H9 (cell line): ENCODE data around the gene CDKAL1. TPM values are rescaled to one million over a fixed set of nuclear protein-coding genes. Genes with fewer than 3 reads are reported as not detected.

Source experiments
- DNase-seq: peaks from one replicate; pipeline ENCODE4 v3.0.0-alpha.2; 2017
- H2AFZ ChIP-seq: one replicate; pipeline ENCODE4 v1.6.1; 2013; ENCODE audit warnings: mild to moderate bottlenecking, low read length, control low read depth, moderate library complexity
- H2AK5ac ChIP-seq: 2 replicates; pipeline ENCODE4 v1.6.1; 2013; ENCODE audit warnings: low read length, control low read depth, mixed read lengths; ENCODE audit not compliant: insufficient read length
- H2BK120ac ChIP-seq: one replicate; pipeline ENCODE4 v1.6.1; 2013; ENCODE audit warnings: low read depth, mild to moderate bottlenecking, low read length, control low read depth, inconsistent platforms; ENCODE audit not compliant: poor library complexity, severe bottlenecking
- H2BK12ac ChIP-seq: 2 replicates; pipeline ENCODE4 v1.6.1; 2013; ENCODE audit warnings: low read length, control low read depth, mixed read lengths, low read depth; ENCODE audit not compliant: insufficient read length
- H2BK15ac ChIP-seq: 2 replicates; pipeline ENCODE4 v1.6.1; 2013; ENCODE audit warnings: low read depth, low read length, control low read depth
- H2BK20ac ChIP-seq: one replicate; pipeline ENCODE4 v1.6.1; 2013; ENCODE audit warnings: low read depth, mild to moderate bottlenecking, low read length, control low read depth, inconsistent platforms; ENCODE audit not compliant: poor library complexity, severe bottlenecking
- H2BK5ac ChIP-seq: 2 replicates; pipeline ENCODE4 v1.6.1; 2013; ENCODE audit warnings: low read length, control low read depth, mixed read lengths; ENCODE audit not compliant: insufficient read length
- H3K14ac ChIP-seq: 2 replicates; pipeline ENCODE4 v1.6.1; 2013; ENCODE audit warnings: low read length, control low read depth; ENCODE audit not compliant: insufficient read depth
- H3K18ac ChIP-seq: 2 replicates; pipeline ENCODE4 v1.6.1; 2013; ENCODE audit warnings: low read depth, mild to moderate bottlenecking, mixed read lengths, low read length, control low read depth; ENCODE audit not compliant: insufficient read length
- H3K23ac ChIP-seq: 2 replicates; pipeline ENCODE4 v1.6.1; 2013; ENCODE audit warnings: low read length, control low read depth, mixed read lengths, low read depth; ENCODE audit not compliant: insufficient read length
- H3K23me2 ChIP-seq: 2 replicates; pipeline ENCODE4 v1.6.1; 2013; ENCODE audit warnings: low read depth, mild to moderate bottlenecking, mixed read lengths, low read length, control low read depth; ENCODE audit not compliant: insufficient read length, poor library complexity, severe bottlenecking
- H3K27ac ChIP-seq: 2 replicates; pipeline ENCODE4 v1.5.1; 2013; ENCODE audit warnings: low read length, control low read depth, mixed read lengths, low read depth; ENCODE audit not compliant: insufficient read length
- H3K27me3 ChIP-seq: 2 replicates; pipeline ENCODE4 v1.6.1; 2013; ENCODE audit warnings: low read length, control low read depth, inconsistent platforms; ENCODE audit not compliant: insufficient read depth
- H3K4ac ChIP-seq: 2 replicates; pipeline ENCODE4 v1.6.1; 2013; ENCODE audit warnings: low read depth, mild to moderate bottlenecking, control low read depth, inconsistent platforms, low read length, moderate library complexity
- H3K4me1 ChIP-seq: 2 replicates; pipeline ENCODE4 v1.6.1; 2013; ENCODE audit warnings: low read length, control low read depth, inconsistent platforms; ENCODE audit not compliant: insufficient read depth
- H3K4me2 ChIP-seq: 2 replicates; pipeline ENCODE4 v1.6.1; 2013; ENCODE audit warnings: low read length, control low read depth, mixed read lengths; ENCODE audit not compliant: insufficient read length, insufficient read depth
- H3K56ac ChIP-seq: 2 replicates; pipeline ENCODE4 v1.6.1; 2013; ENCODE audit warnings: low read depth, mild to moderate bottlenecking, mixed read lengths, low read length, control low read depth; ENCODE audit not compliant: insufficient read length
- H3K79me1 ChIP-seq: 2 replicates; pipeline ENCODE4 v1.6.1; 2013; ENCODE audit warnings: low read depth, mild to moderate bottlenecking, moderate library complexity, low read length, control low read depth, inconsistent platforms; ENCODE audit not compliant: insufficient read depth, poor library complexity, severe bottlenecking
- H3K79me2 ChIP-seq: 2 replicates; pipeline ENCODE4 v1.6.1; 2013; ENCODE audit warnings: low read length, control low read depth, inconsistent platforms; ENCODE audit not compliant: insufficient read depth
- H3K9ac ChIP-seq: 2 replicates; pipeline ENCODE4 v1.6.1; 2013; ENCODE audit warnings: low read length, control low read depth, mixed read lengths; ENCODE audit not compliant: insufficient read length; ENCODE audit errors: extremely low read depth
- H3K9me3 ChIP-seq: one replicate; pipeline ENCODE4 v1.6.1; 2013; ENCODE audit warnings: low read depth, low read length, inconsistent platforms; ENCODE audit not compliant: control insufficient read depth
- H3T11ph ChIP-seq: one replicate; pipeline ENCODE4 v1.6.1; 2013; ENCODE audit warnings: mild to moderate bottlenecking, low read length, control low read depth, inconsistent platforms
- H4K20me1 ChIP-seq: one replicate; pipeline ENCODE4 v1.6.1; 2013; ENCODE audit not compliant: control insufficient read depth, insufficient read length, insufficient read depth
- H4K5ac ChIP-seq: 2 replicates; pipeline ENCODE4 v1.6.1; 2013; ENCODE audit warnings: low read depth, mild to moderate bottlenecking, mixed read lengths, low read length, control low read depth; ENCODE audit not compliant: insufficient read length
- H4K8ac ChIP-seq: replicated peaks from 2 replicates; pipeline ENCODE4 v1.6.1; 2013; ENCODE audit warnings: low read length, control low read depth, mixed read lengths, low read depth; ENCODE audit not compliant: insufficient read length
- H4K91ac ChIP-seq: 2 replicates; pipeline ENCODE4 v1.6.1; 2013; ENCODE audit warnings: low read depth, mild to moderate bottlenecking, moderate library complexity, mixed read lengths, low read length, control low read depth; ENCODE audit not compliant: insufficient read length
- H3K27ac Mint-ChIP-seq, 3 experiments: 2 replicates in 2 of 3; 3 replicates in 1 of 3; pipeline ENCODE4 v1.8.0; 2020 to 2021; ENCODE audit warnings: mixed read lengths in 3 of 3, mild to moderate bottlenecking in 1 of 3, moderate library complexity in 1 of 3
- H3K27me3 Mint-ChIP-seq: 2 replicates; pipeline ENCODE4 v1.8.0; 2021; ENCODE audit warnings: low read depth, mild to moderate bottlenecking, moderate library complexity, mixed read lengths
- H3K36me3 Mint-ChIP-seq, 3 experiments: 2 replicates in 2 of 3; 3 replicates in 1 of 3; pipeline ENCODE4 v1.8.0; 2020 to 2021; ENCODE audit warnings: low read depth in 3 of 3, mixed read lengths in 3 of 3; ENCODE audit not compliant: insufficient read depth in 1 of 3
- H3K4me1 Mint-ChIP-seq, 2 experiments: 2 replicates each; pipeline ENCODE4 v1.8.0; 2020; ENCODE audit warnings: mixed read lengths in 2 of 2
- H3K4me3 Mint-ChIP-seq, 2 experiments: 2 replicates in 1 of 2; 3 replicates in 1 of 2; pipeline ENCODE4 v1.8.0; 2020 to 2021; ENCODE audit warnings: mild to moderate bottlenecking in 2 of 2, mixed read lengths in 2 of 2, moderate library complexity in 1 of 2
- H3K9me3 Mint-ChIP-seq, 2 experiments: 2 replicates in 1 of 2; 3 replicates in 1 of 2; pipeline ENCODE4 v1.8.0; 2020; ENCODE audit warnings: mild to moderate bottlenecking in 2 of 2, mixed read lengths in 2 of 2, moderate library complexity in 1 of 2
- CTCF ChIP-seq: fragments of 200-600 bp; sonication (generic); conservative IDR thresholded peaks from 3 replicates; pipeline ENCODE4 v1.8.0; 2021; ENCODE audit warnings: antibody characterized with exemption, mild to moderate bottlenecking
- WGBS: extraction: QIAGEN DNeasy Blood & Tissue Kit; methylation state at CpG from one replicate; pipeline ENCODE4 v1.1.7; 2013; ENCODE audit warnings: missing lambda C conversion rate, low lambda C conversion rate, mixed read lengths; ENCODE audit not compliant: insufficient read length; ENCODE audit errors: extremely low coverage; 5-methylcytosine and 5-hydroxymethylcytosine counted together
- total RNA-seq: library from RNA; stranded (reverse); gene quantifications from 2 replicates; pipeline ENCODE4 v1.2.1, GENCODE V29; 2021

The CDKAL1 gene
- total RNA-seq, 1 experiment from 2014 or later, result 23.0 TPM

- Histone ChIP-seq H3K4me1 (peaks cover 11% of the 10 kb centered on the region), H3T11ph (no peak overlapping the region), H3K14ac (no peak overlapping the region), H3K79me1 (no peaks in the 10 kb centered on the region), H3K23ac (no peak overlapping the region), H3K27ac (no peak overlapping the region), H3K27me3 (no peaks in the 10 kb centered on the region), H2BK15ac (no peak overlapping the region), H4K20me1 (no peaks in the 10 kb centered on the region), H4K91ac (no peak overlapping the region), H2BK20ac (no peak overlapping the region), H3K9ac (no peak overlapping the region), H4K5ac (no peak overlapping the region), H2BK12ac (no peak overlapping the region), H2AK5ac (no peak overlapping the region), H2AFZ (no peak overlapping the region), H3K9me3 (no peaks in the 10 kb centered on the region), H3K4ac (no peak overlapping the region), H2BK120ac (no peak overlapping the region), H3K4me2 (no peak overlapping the region), H3K56ac (no peak overlapping the region), H4K8ac (no peak overlapping the region), H3K18ac (no peak overlapping the region), H2BK5ac (no peak overlapping the region), H3K23me2 (no peaks in the 10 kb centered on the region), H3K79me2 (no peaks in the 10 kb centered on the region)
- Mint-ChIP-seq H3K27ac (no peak overlapping the region), H3K27me3 (no peaks in the 10 kb centered on the region), H3K4me3 (no peak overlapping the region), H3K9me3 (no peaks in the 10 kb centered on the region), H3K36me3 (no peaks in the 10 kb centered on the region), H3K4me1 (peaks cover 39 to 42% of the 10 kb centered on the region in 2 experiments)
- no CpG with 5 or more reads among the region's 4 CpGs for WGBS
- TF ChIP-seq CTCF, result no peak
- no peak for DNase-seq
These were observed 566.7 kb downstream of the CDKAL1 start for GRCh38 chr6:21100991-21101390.
